GM18498 (cell line): Measurements from ENCODE around the gene MAP4K3.

Experiments
- ATAC-seq: cut with Tn5 transposase; IDR thresholded peaks from one replicate; pipeline ENCODE4 v1.9.1; 2021; ENCODE audit warnings: mild to moderate bottlenecking, moderate library complexity; ENCODE audit not compliant: unreplicated experiment

The MAP4K3 gene

GRCh38 chr2:39213015-39213414 lies 224.1 kb downstream of the MAP4K3 start:
- ATAC-seq = no peak

GRCh38 chr2:39210846-39211245 lies 226.2 kb downstream of the MAP4K3 start:
- ATAC-seq = no peak

- ATAC-seq = no peak
Measured at GRCh38 chr2:39203382-39203781, 233.7 kb downstream of the MAP4K3 start.

GRCh38 chr2:39202639-39203369 lies 234.3 kb downstream of the MAP4K3 start:
- ATAC-seq = no peak
